ENCODE results near the gene NUFIP1.

- TF ChIP-seq CTCF (IDR thresholded peaks at IDR 0.05 in 4 of 5, conservative IDR thresholded peaks at IDR 0.05 in 1 of 5) = no peak
- TF ChIP-seq POLR2A (IDR thresholded peaks at IDR 0.05) = no peak
These were observed 69.3 kb downstream of the NUFIP1 start for GRCh38 chr13:44920013-44920412.
